K562 (cell line): Measurements from ENCODE around the gene AHNAK. TPM values are rescaled to one million over a fixed set of nuclear protein-coding genes. Genes with fewer than 3 reads are reported as not detected.
A peak's percentile ranks its signal among the peaks of the same experiment; 100 is the strongest.

Source experiments
- ARID1B ChIP-seq: fragments of 450-650 bp; IDR thresholded peaks from 2 replicates; pipeline ENCODE4 v1.6.1; 2016; ENCODE audit warnings: antibody characterized with exemption, mild to moderate bottlenecking, inconsistent platforms
- CHD4 ChIP-seq: fragments of 200-600 bp; sonication (generic); IDR thresholded peaks from 3 replicates; pipeline ENCODE4 v1.6.1; 2012; ENCODE audit warnings: low read depth, mild to moderate bottlenecking, mixed read lengths, low read length, inconsistent platforms; ENCODE audit not compliant: insufficient read depth, insufficient replicate concordance, poor library complexity, severe bottlenecking
- CREM ChIP-seq: IDR thresholded peaks from 2 replicates; pipeline ENCODE4 v1.6.1; 2014; ENCODE audit warnings: antibody characterized with exemption, low read depth
- CUX1 ChIP-seq: fragments of 200-800 bp; sonication (Bioruptor generic); IDR thresholded peaks from 2 replicates; pipeline ENCODE4 v1.6.1; 2016; ENCODE audit warnings: missing genetic modification characterization, missing compliant biosample characterization
- FOXA3 ChIP-seq, 2 experiments: fragments of 450-650 bp in 1 of 2; sonication (generic) in 1 of 2; formaldehyde crosslinking; IDR thresholded peaks in 1 of 2; conservative IDR thresholded peaks in 1 of 2; 2 replicates each; pipeline versions ENCODE4 v1.4.0 to v1.8.0; 2020 to 2022; ENCODE audit warnings: mild to moderate bottlenecking in 2 of 2, missing genetic modification reagents in 1 of 2
- HMGXB4 ChIP-seq: sonication (generic); formaldehyde crosslinking; IDR thresholded peaks from 2 replicates; pipeline ENCODE4 v1.8.1; 2023; ENCODE audit warnings: mild to moderate bottlenecking, missing genetic modification reagents
- HNRNPL ChIP-seq: fragments of 200-400 bp; formaldehyde crosslinking; IDR thresholded peaks from 2 replicates; pipeline ENCODE4 v1.6.1; 2017; ENCODE audit warnings: low read depth, mild to moderate bottlenecking, low read length
- ID3 ChIP-seq, 2 experiments: fragments of 250-450 bp in 1 of 2; fragments of 450-650 bp in 1 of 2; sonication (Bioruptor Pico) in 1 of 2; IDR thresholded peaks; 2 replicates each; pipeline versions ENCODE4 v1.6.1 to v1.8.0; 2016 to 2021; ENCODE audit warnings: mild to moderate bottlenecking in 2 of 2, moderate library complexity in 2 of 2, missing compliant biosample characterization in 1 of 2, missing genetic modification characterization in 1 of 2
- NFIX ChIP-seq: fragments of 250-450 bp; sonication (Bioruptor Pico); IDR thresholded peaks from 2 replicates; pipeline ENCODE4 v1.4.0; 2020; ENCODE audit warnings: low read depth, mild to moderate bottlenecking, moderate library complexity
- ZFPM2 ChIP-seq: fragments of 250-450 bp; sonication (Bioruptor Pico); IDR thresholded peaks from 2 replicates; pipeline ENCODE4 v1.5.1; 2022; ENCODE audit warnings: mild to moderate bottlenecking
- ZNF436 ChIP-seq: fragments of 250-450, 450-650 bp; sonication (Bioruptor Pico); formaldehyde crosslinking; IDR thresholded peaks from 2 replicates; pipeline ENCODE4 v1.7.0; 2020; ENCODE audit warnings: mild to moderate bottlenecking
- ZNF695 ChIP-seq: fragments of 450-650 bp; formaldehyde crosslinking; IDR thresholded peaks from 2 replicates; pipeline ENCODE4 v1.4.0; 2020; ENCODE audit warnings: mild to moderate bottlenecking, moderate library complexity
- ZNF75A ChIP-seq: fragments of 450-650 bp; formaldehyde crosslinking; IDR thresholded peaks from 2 replicates; pipeline ENCODE4 v1.4.0; 2020; ENCODE audit warnings: mild to moderate bottlenecking
- polyA plus RNA-seq, 8 experiments: library from polyadenylated mRNA; depleted of rRNA in 4 of 8; stranded (reverse) in 5 of 8; unstranded in 3 of 8; fragments of >200 nt; fragmentation: Nextera tagmentation in 2 of 8; fragmentation: Illumina TruSeq in 1 of 8; extraction: Ambion mirVana in 2 of 8; extraction: Trizol in 1 of 8; gene quantifications; 2 replicates each; pipeline versions ENCODE4 v1.2.1 to v1.2.3, GENCODE V29; 2011 to 2014; ENCODE audit warnings: inconsistent platforms in 1 of 8, missing spikeins in 1 of 8
- total RNA-seq, 7 experiments: library from RNA; depleted of rRNA in 6 of 7; stranded (reverse); fragments of >200 nt in 6 of 7; fragmentation: Illumina TruSeq in 2 of 7; extraction: Trizol in 2 of 7; gene quantifications; 2 replicates each; pipeline versions ENCODE4 v1.2.1 to v1.2.3, GENCODE V29; 2011 to 2021; ENCODE audit warnings: low replicate concordance in 1 of 7

AHNAK gene
- total and polyA plus RNA-seq, 9 of the 15 experiments (the other 6 are each of a cell fraction or from before 2014, with no cell fraction given), result 1.5 to 89.7 (median 45.0) TPM

- TF ChIP-seq CREM, result peak; percentile 33; the same call in 1 of the 2 replicates
- TF ChIP-seq NFIX (CRISPR knock-in tag), result no peak
- TF ChIP-seq ZNF75A (CRISPR knock-in tag), result 0 out of 2 replicates have a peak, but pooled peaks have one; percentile 29
- 0 out of 2 replicates have a peak, but pooled peaks have one; percentile 37 for TF ChIP-seq ID3 (CRISPR knock-in tag; IDR thresholded peaks at IDR 0.05)
- TF ChIP-seq ID3 (tag; IDR thresholded peaks at IDR 0.05), result no peak
- no peak for TF ChIP-seq ZNF436 (CRISPR knock-in tag)
- 0 out of 2 replicates have a peak, but pooled peaks have one; percentile 69 for TF ChIP-seq ZNF695
- no peak for TF ChIP-seq HMGXB4 (CRISPR knock-in tag)
- TF ChIP-seq ZFPM2, result no peak
- peak; percentile 56 for TF ChIP-seq ARID1B
- no peak for TF ChIP-seq CUX1
- 0 out of 2 replicates have a peak, but pooled peaks have one; percentile 34 for TF ChIP-seq HNRNPL
- TF ChIP-seq FOXA3 (CRISPR knock-in tag; conservative IDR thresholded peaks at IDR 0.05 in 1 of 2, IDR thresholded peaks at IDR 0.05 in 1 of 2), result 0 out of 4 replicates have a peak, but pooled peaks of 1 of the 2 experiments have one; percentile 38
- TF ChIP-seq CHD4, result peak; percentile 21
Observed at GRCh38 chr11:62556108-62556874, 9.7 kb upstream of the AHNAK start (continued).
